ENCODE measurements around the gene MYO18A.

GRCh38 chr17:29107084-29107483 lies 73.1 kb downstream of the MYO18A start:
- TF ChIP-seq POLR2AphosphoS5 (IDR thresholded peaks at IDR 0.05; ENCODE audit: low read depth, low read length) = no peak
- TF ChIP-seq TAF1 (IDR thresholded peaks at IDR 0.05; ENCODE audit: borderline replicate concordance, insufficient read depth, low read length) = no peak
- no peak for TF ChIP-seq REST (IDR thresholded peaks at IDR 0.05; ENCODE audit: insufficient read depth in 1 of 2, low read depth in 2 of 2, low read length in 2 of 2)
- TF ChIP-seq SIN3A (IDR thresholded peaks at IDR 0.05; ENCODE audit: borderline replicate concordance, insufficient read depth, low read length) = no peak
- no peak for TF ChIP-seq FOXP2 (optimal IDR thresholded peaks at IDR 0.05; ENCODE audit: borderline replicate concordance, extremely low read depth, extremely low read length, insufficient read depth)
